Type B pancreatic cell (in vitro differentiated cells): Measurements from ENCODE around the gene EVA1C. TPM values are rescaled to one million over a fixed set of nuclear protein-coding genes. Genes with fewer than 3 reads are reported as not detected.

Source experiments
- DNase-seq: peaks from one replicate; pipeline ENCODE4 v3.0.0; 2021; ENCODE audit warnings: mixed read lengths; ENCODE audit not compliant: unreplicated experiment; ENCODE audit errors: extremely low spot score
- H3K27ac Mint-ChIP-seq: 2 replicates; pipeline ENCODE4 v1.8.0; 2021; ENCODE audit warnings: mild to moderate bottlenecking, mixed read lengths
- H3K27me3 Mint-ChIP-seq: 2 replicates; pipeline ENCODE4 v1.8.0; 2021; ENCODE audit warnings: mixed read lengths
- H3K36me3 Mint-ChIP-seq: 2 replicates; pipeline ENCODE4 v1.8.0; 2021; ENCODE audit warnings: mixed read lengths
- H3K4me1 Mint-ChIP-seq: one replicate; pipeline ENCODE4 v1.8.0; 2021; ENCODE audit warnings: mixed read lengths; ENCODE audit not compliant: unreplicated experiment
- H3K4me3 Mint-ChIP-seq: 2 replicates; pipeline ENCODE4 v1.8.0; 2021; ENCODE audit warnings: mild to moderate bottlenecking, mixed read lengths
- H3K9me3 Mint-ChIP-seq: 2 replicates; pipeline ENCODE4 v1.8.0; 2021; ENCODE audit warnings: mixed read lengths
- CTCF ChIP-seq: fragments of 200-600 bp; sonication (generic); conservative IDR thresholded peaks from 2 replicates; pipeline ENCODE4 v1.5.0; 2021; ENCODE audit warnings: antibody characterized with exemption, mild to moderate bottlenecking
- total RNA-seq: library from RNA; stranded (reverse); gene quantifications from 2 replicates; pipeline ENCODE4 v1.2.1, GENCODE V29; 2021; ENCODE audit warnings: low replicate concordance

The EVA1C gene
- total RNA-seq, 1 donor from 2014 or later = 0.63 TPM

GRCh38 chr21:32519945-32520874 is 107.7 kb downstream of the EVA1C start:
- Mint-ChIP-seq H3K4me3 (no peak overlapping the region), H3K27me3 (no peaks in the 10 kb centered on the region), H3K36me3 (no peaks in the 10 kb centered on the region), H3K9me3 (no peaks in the 10 kb centered on the region), H3K27ac (no peak overlapping the region), H3K4me1 (peaks cover 6% of the 10 kb centered on the region)
- no peak for TF ChIP-seq CTCF
- DNase-seq = no peak

GRCh38 chr21:32520875-32521735 is 108.6 kb downstream of the EVA1C start:
- no peak for TF ChIP-seq CTCF
- Mint-ChIP-seq H3K27me3 (no peaks in the 10 kb centered on the region), H3K4me3 (no peak overlapping the region), H3K9me3 (no peaks in the 10 kb centered on the region), H3K4me1 (peaks cover 6% of the 10 kb centered on the region), H3K27ac (no peak overlapping the region), H3K36me3 (no peaks in the 10 kb centered on the region)
- DNase-seq = no peak

GRCh38 chr21:32521736-32522355 is 109.3 kb downstream of the EVA1C start:
- Mint-ChIP-seq H3K27me3 (no peaks in the 10 kb centered on the region), H3K9me3 (no peaks in the 10 kb centered on the region), H3K4me3 (no peak overlapping the region), H3K36me3 (no peaks in the 10 kb centered on the region), H3K27ac (no peak overlapping the region), H3K4me1 (peaks cover 6% of the 10 kb centered on the region)
- no peak for DNase-seq
- no peak for TF ChIP-seq CTCF

GRCh38 chr21:32523463-32523862 is 111.0 kb downstream of the EVA1C start:
- H3K36me3 Mint-ChIP-seq = no peaks in the 10 kb centered on the region
- H3K27me3 Mint-ChIP-seq = no peaks in the 10 kb centered on the region
- no peak overlapping the region for H3K4me3 Mint-ChIP-seq
- no peak overlapping the region for H3K27ac Mint-ChIP-seq
- no peak for TF ChIP-seq CTCF
- H3K4me1 Mint-ChIP-seq = peaks cover 6% of the 10 kb centered on the region
- peaks cover 7% of the 10 kb centered on the region for H3K9me3 Mint-ChIP-seq
- DNase-seq = no peak

GRCh38 chr21:32523988-32524719 is 111.6 kb downstream of the EVA1C start:
- no peak overlapping the region for H3K4me3 Mint-ChIP-seq
- H3K27ac Mint-ChIP-seq = no peak overlapping the region
- no peak for DNase-seq
- H3K9me3 Mint-ChIP-seq = peaks cover 7% of the 10 kb centered on the region
- no peaks in the 10 kb centered on the region for H3K27me3 Mint-ChIP-seq
- no peak for TF ChIP-seq CTCF
- H3K4me1 Mint-ChIP-seq = peaks cover 6% of the 10 kb centered on the region
- no peaks in the 10 kb centered on the region for H3K36me3 Mint-ChIP-seq
